GM23338 (cell line): ENCODE results near the gene UTP18. TPM values are rescaled to one million over a fixed set of nuclear protein-coding genes. Genes with fewer than 3 reads are reported as not detected.

ENCODE experiments used
- ATAC-seq: fragments of 200-7000 bp; cut with Tn5 transposase; 3 replicates; pipeline ENCODE4 v1.9.1; 2020
- DNase-seq: peaks from one replicate; pipeline ENCODE4 v3.0.0-alpha.2; 2015; ENCODE audit warnings: low spot score
- H2AFZ ChIP-seq: fragments of 200-600 bp; sonication (generic); 2 replicates; pipeline ENCODE4 v1.8.0; 2016; ENCODE audit warnings: antibody characterized with exemption, mild to moderate bottlenecking, moderate library complexity
- H3F3A ChIP-seq: fragments of 200-600 bp; sonication (generic); replicated peaks from 2 replicates; pipeline ENCODE4 v1.8.0; 2017; ENCODE audit warnings: antibody characterized with exemption, mixed run types, low read depth
- H3K27ac ChIP-seq: fragments of 200-600 bp; sonication (generic); 2 replicates; pipeline ENCODE4 v1.6.1; 2016; ENCODE audit warnings: low read depth
- H3K27me3 ChIP-seq: fragments of 200-600 bp; sonication (generic); 2 replicates; pipeline ENCODE4 v1.8.0; 2016; ENCODE audit warnings: mild to moderate bottlenecking, mixed run types, moderate library complexity; ENCODE audit not compliant: insufficient read depth
- H3K36me3 ChIP-seq: fragments of 200-600 bp; sonication (generic); 2 replicates; pipeline ENCODE4 v1.8.0; 2016; ENCODE audit warnings: mild to moderate bottlenecking; ENCODE audit not compliant: insufficient read depth
- H3K4me1 ChIP-seq: fragments of 200-600 bp; sonication (generic); 2 replicates; pipeline ENCODE4 v1.8.0; 2016; ENCODE audit warnings: mild to moderate bottlenecking, moderate library complexity; ENCODE audit not compliant: insufficient read depth
- H3K4me2 ChIP-seq: fragments of 200-600 bp; sonication (generic); 2 replicates; pipeline ENCODE4 v1.7.1; 2017; ENCODE audit warnings: mixed run types
- H3K4me3 ChIP-seq: fragments of 200-600 bp; sonication (generic); 2 replicates; pipeline ENCODE4 v1.6.1; 2016; ENCODE audit warnings: mixed run types
- H3K79me2 ChIP-seq: fragments of 200-600 bp; sonication (generic); replicated peaks from 2 replicates; pipeline ENCODE4 v1.8.0; 2017; ENCODE audit warnings: mild to moderate bottlenecking; ENCODE audit not compliant: insufficient read depth
- H3K9me2 ChIP-seq: fragments of 200-600 bp; sonication (generic); 2 replicates; pipeline ENCODE4 v1.8.0; 2017; ENCODE audit not compliant: insufficient read depth
- H4K20me1 ChIP-seq: fragments of 200-600 bp; sonication (generic); replicated peaks from 2 replicates; pipeline ENCODE4 v1.8.0; 2017; ENCODE audit warnings: mild to moderate bottlenecking; ENCODE audit not compliant: insufficient read depth
- H3K27ac Mint-ChIP-seq: 2 replicates; pipeline ENCODE4 v1.8.0; 2020; ENCODE audit warnings: inconsistent platforms, mild to moderate bottlenecking, moderate library complexity, mixed read lengths
- H3K27me3 Mint-ChIP-seq: 3 replicates; pipeline ENCODE4 v1.8.0; 2022; ENCODE audit warnings: low read depth, mild to moderate bottlenecking, moderate library complexity, mixed read lengths, inconsistent platforms; ENCODE audit not compliant: insufficient read depth, poor library complexity
- H3K36me3 Mint-ChIP-seq: 3 replicates; pipeline ENCODE4 v1.8.0; 2021; ENCODE audit warnings: low read depth, mild to moderate bottlenecking, inconsistent platforms, moderate library complexity, mixed read lengths
- H3K4me1 Mint-ChIP-seq: 3 replicates; pipeline ENCODE4 v1.8.0; 2020; ENCODE audit warnings: mild to moderate bottlenecking, inconsistent platforms, mixed read lengths
- H3K4me3 Mint-ChIP-seq: 3 replicates; pipeline ENCODE4 v1.8.0; 2021; ENCODE audit warnings: moderate library complexity, mild to moderate bottlenecking, inconsistent platforms, mixed read lengths
- H3K9me3 Mint-ChIP-seq: 3 replicates; pipeline ENCODE4 v1.8.0; 2020; ENCODE audit warnings: moderate library complexity, mild to moderate bottlenecking, inconsistent platforms, mixed read lengths
- CREB1 ChIP-seq: fragments of 250-450 bp; sonication (Bioruptor Pico); IDR thresholded peaks from 2 replicates; pipeline ENCODE4 v1.5.0; 2020; ENCODE audit warnings: low read depth, mild to moderate bottlenecking, moderate library complexity
- CTCF ChIP-seq, 2 experiments: fragments of 200-600 bp in 1 of 2; sonication (generic) in 1 of 2; conservative IDR thresholded peaks; 2 replicates each; pipeline versions ENCODE4 v1.5.1 to v1.6.1; 2016 to 2017; ENCODE audit warnings: antibody characterized with exemption in 2 of 2, low read depth in 2 of 2, mild to moderate bottlenecking in 2 of 2, moderate library complexity in 1 of 2
- ETS1 ChIP-seq: IDR thresholded peaks from 2 replicates; pipeline ENCODE4 v1.6.1; 2016; ENCODE audit warnings: antibody characterized with exemption
- EZH2 ChIP-seq: fragments of 200-600 bp; sonication (generic); IDR thresholded peaks from one replicate; pipeline ENCODE4 v1.8.0; 2017; ENCODE audit warnings: antibody characterized with exemption, mild to moderate bottlenecking, low read depth; ENCODE audit not compliant: unreplicated experiment
- EZH2phosphoT487 ChIP-seq: fragments of 200-600 bp; sonication (generic); IDR thresholded peaks from one replicate; pipeline ENCODE4 v1.8.1; 2018; ENCODE audit warnings: antibody characterized with exemption; ENCODE audit not compliant: unreplicated experiment
- JUNB ChIP-seq: IDR thresholded peaks from one replicate; pipeline ENCODE4 v1.6.1; 2016; ENCODE audit warnings: antibody characterized with exemption; ENCODE audit not compliant: unreplicated experiment
- NANOG ChIP-seq: IDR thresholded peaks from 2 replicates; pipeline ENCODE4 v1.6.1; 2016; ENCODE audit warnings: antibody characterized with exemption, borderline replicate concordance
- POLR2AphosphoS5 ChIP-seq: IDR thresholded peaks from 2 replicates; pipeline ENCODE4 v1.6.1; 2016; ENCODE audit warnings: antibody characterized with exemption, low read depth
- STAT1 ChIP-seq: IDR thresholded peaks from one replicate; pipeline ENCODE4 v1.6.1; 2016; ENCODE audit warnings: antibody characterized with exemption; ENCODE audit not compliant: unreplicated experiment
- ZNF114 ChIP-seq: fragments of 250-450 bp; sonication (Bioruptor Pico); IDR thresholded peaks from 2 replicates; pipeline ENCODE4 v1.5.0; 2020; ENCODE audit warnings: mild to moderate bottlenecking, moderate library complexity
- ZNF331 ChIP-seq: fragments of 250-450 bp; sonication (Bioruptor Pico); IDR thresholded peaks from 2 replicates; pipeline ENCODE4 v1.5.0; 2020; ENCODE audit warnings: low read depth, mild to moderate bottlenecking, moderate library complexity
- polyA plus RNA-seq: library from polyadenylated mRNA; unstranded; fragments of >200 nt; fragmentation: Nextera tagmentation; extraction: Ambion mirVana; gene quantifications from 2 replicates; pipeline ENCODE4 v1.2.1, GENCODE V29; 2016
- total RNA-seq: library from RNA; depleted of rRNA; stranded (reverse); fragments of >200 nt; shearing (Covaris generic); gene quantifications from 2 replicates; pipeline ENCODE4 v1.2.3, GENCODE V29; 2014
- TF ChIP-seq, protein P1 (sequence below): fragments of 250-450 bp; sonication (Bioruptor Pico); IDR thresholded peaks from 2 replicates; pipeline ENCODE4 v1.5.0; 2020; ENCODE audit warnings: mild to moderate bottlenecking, moderate library complexity
- TF ChIP-seq, protein P2 (sequence below): IDR thresholded peaks from one replicate; pipeline ENCODE4 v1.6.1; 2018; ENCODE audit warnings: antibody characterized with exemption; ENCODE audit not compliant: unreplicated experiment

The UTP18 gene
- total and polyA plus RNA-seq, 2 experiments from 2014 or later, result 79.4 to 87.9 TPM

DNA sequence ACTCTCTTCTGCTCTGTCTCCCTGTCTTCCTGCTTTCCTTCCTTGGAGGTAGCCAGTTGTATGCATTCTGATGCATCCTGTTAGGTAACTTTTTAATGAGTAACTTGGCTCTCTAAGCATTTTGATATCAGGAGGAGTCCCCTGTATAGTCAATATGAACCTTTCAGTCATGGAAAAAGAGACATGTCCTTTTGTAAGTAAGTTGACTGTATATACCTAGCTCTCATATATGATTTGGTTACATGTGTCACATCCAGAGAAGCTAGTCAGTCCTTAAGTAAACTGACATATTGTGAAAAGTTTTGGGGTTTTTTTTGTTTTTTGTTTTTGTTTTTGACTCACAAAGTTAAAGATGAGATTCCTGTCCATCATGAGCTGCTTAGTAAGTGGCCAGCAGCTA is 18.8 kb downstream of the UTP18 start:
- no peak for TF ChIP-seq CREB1 (CRISPR knock-in tag)
- TF ChIP-seq POLR2AphosphoS5, result no peak
- TF ChIP-seq, protein P1, sequence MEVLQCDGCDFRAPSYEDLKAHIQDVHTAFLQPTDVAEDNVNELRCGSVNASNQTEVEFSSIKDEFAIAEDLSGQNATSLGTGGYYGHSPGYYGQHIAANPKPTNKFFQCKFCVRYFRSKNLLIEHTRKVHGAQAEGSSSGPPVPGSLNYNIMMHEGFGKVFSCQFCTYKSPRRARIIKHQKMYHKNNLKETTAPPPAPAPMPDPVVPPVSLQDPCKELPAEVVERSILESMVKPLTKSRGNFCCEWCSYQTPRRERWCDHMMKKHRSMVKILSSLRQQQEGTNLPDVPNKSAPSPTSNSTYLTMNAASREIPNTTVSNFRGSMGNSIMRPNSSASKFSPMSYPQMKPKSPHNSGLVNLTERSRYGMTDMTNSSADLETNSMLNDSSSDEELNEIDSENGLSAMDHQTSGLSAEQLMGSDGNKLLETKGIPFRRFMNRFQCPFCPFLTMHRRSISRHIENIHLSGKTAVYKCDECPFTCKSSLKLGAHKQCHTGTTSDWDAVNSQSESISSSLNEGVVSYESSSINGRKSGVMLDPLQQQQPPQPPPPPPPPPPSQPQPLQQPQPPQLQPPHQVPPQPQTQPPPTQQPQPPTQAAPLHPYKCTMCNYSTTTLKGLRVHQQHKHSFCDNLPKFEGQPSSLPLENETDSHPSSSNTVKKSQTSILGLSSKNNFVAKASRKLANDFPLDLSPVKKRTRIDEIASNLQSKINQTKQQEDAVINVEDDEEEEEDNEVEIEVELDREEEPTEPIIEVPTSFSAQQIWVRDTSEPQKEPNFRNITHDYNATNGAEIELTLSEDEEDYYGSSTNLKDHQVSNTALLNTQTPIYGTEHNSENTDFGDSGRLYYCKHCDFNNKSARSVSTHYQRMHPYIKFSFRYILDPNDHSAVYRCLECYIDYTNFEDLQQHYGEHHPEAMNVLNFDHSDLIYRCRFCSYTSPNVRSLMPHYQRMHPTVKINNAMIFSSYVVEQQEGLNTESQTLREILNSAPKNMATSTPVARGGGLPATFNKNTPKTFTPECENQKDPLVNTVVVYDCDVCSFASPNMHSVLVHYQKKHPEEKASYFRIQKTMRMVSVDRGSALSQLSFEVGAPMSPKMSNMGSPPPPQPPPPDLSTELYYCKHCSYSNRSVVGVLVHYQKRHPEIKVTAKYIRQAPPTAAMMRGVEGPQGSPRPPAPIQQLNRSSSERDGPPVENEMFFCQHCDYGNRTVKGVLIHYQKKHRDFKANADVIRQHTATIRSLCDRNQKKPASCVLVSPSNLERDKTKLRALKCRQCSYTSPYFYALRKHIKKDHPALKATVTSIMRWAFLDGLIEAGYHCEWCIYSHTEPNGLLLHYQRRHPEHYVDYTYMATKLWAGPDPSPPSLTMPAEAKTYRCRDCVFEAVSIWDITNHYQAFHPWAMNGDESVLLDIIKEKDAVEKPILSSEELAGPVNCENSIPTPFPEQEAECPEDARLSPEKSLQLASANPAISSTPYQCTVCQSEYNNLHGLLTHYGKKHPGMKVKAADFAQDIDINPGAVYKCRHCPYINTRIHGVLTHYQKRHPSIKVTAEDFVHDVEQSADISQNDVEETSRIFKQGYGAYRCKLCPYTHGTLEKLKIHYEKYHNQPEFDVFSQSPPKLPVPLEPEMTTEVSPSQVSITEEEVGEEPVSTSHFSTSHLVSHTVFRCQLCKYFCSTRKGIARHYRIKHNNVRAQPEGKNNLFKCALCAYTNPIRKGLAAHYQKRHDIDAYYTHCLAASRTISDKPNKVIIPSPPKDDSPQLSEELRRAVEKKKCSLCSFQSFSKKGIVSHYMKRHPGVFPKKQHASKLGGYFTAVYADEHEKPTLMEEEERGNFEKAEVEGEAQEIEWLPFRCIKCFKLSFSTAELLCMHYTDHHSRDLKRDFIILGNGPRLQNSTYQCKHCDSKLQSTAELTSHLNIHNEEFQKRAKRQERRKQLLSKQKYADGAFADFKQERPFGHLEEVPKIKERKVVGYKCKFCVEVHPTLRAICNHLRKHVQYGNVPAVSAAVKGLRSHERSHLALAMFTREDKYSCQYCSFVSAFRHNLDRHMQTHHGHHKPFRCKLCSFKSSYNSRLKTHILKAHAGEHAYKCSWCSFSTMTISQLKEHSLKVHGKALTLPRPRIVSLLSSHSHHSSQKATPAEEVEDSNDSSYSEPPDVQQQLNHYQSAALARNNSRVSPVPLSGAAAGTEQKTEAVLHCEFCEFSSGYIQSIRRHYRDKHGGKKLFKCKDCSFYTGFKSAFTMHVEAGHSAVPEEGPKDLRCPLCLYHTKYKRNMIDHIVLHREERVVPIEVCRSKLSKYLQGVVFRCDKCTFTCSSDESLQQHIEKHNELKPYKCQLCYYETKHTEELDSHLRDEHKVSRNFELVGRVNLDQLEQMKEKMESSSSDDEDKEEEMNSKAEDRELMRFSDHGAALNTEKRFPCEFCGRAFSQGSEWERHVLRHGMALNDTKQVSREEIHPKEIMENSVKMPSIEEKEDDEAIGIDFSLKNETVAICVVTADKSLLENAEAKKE (CRISPR knock-in tag), result no peak
- no peak for TF ChIP-seq EZH2
- TF ChIP-seq ZNF331 (CRISPR knock-in tag), result no peak
- no peak for TF ChIP-seq NANOG
- TF ChIP-seq STAT1, result no peak
- no peak for TF ChIP-seq CTCF (conservative IDR thresholded peaks at IDR 0.05; ENCODE audit: low read depth in 2 of 2)
- no peak for TF ChIP-seq JUNB
- TF ChIP-seq ZNF114 (CRISPR knock-in tag), result no peak
- TF ChIP-seq EZH2phosphoT487, result no peak
- no peak for TF ChIP-seq ETS1
- TF ChIP-seq, protein P2, sequence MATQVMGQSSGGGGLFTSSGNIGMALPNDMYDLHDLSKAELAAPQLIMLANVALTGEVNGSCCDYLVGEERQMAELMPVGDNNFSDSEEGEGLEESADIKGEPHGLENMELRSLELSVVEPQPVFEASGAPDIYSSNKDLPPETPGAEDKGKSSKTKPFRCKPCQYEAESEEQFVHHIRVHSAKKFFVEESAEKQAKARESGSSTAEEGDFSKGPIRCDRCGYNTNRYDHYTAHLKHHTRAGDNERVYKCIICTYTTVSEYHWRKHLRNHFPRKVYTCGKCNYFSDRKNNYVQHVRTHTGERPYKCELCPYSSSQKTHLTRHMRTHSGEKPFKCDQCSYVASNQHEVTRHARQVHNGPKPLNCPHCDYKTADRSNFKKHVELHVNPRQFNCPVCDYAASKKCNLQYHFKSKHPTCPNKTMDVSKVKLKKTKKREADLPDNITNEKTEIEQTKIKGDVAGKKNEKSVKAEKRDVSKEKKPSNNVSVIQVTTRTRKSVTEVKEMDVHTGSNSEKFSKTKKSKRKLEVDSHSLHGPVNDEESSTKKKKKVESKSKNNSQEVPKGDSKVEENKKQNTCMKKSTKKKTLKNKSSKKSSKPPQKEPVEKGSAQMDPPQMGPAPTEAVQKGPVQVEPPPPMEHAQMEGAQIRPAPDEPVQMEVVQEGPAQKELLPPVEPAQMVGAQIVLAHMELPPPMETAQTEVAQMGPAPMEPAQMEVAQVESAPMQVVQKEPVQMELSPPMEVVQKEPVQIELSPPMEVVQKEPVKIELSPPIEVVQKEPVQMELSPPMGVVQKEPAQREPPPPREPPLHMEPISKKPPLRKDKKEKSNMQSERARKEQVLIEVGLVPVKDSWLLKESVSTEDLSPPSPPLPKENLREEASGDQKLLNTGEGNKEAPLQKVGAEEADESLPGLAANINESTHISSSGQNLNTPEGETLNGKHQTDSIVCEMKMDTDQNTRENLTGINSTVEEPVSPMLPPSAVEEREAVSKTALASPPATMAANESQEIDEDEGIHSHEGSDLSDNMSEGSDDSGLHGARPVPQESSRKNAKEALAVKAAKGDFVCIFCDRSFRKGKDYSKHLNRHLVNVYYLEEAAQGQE, result no peak
- no peak overlapping the region for H3K27ac ChIP-seq
- peaks cover 83% of the 10 kb centered on the region for H3K36me3 ChIP-seq
- Mint-ChIP-seq H3K36me3 (peaks cover 86% of the 10 kb centered on the region), H3K27me3 (no peaks in the 10 kb centered on the region), H3K9me3 (no peaks in the 10 kb centered on the region), H3K4me3 (no peak overlapping the region), H3K4me1 (no peaks in the 10 kb centered on the region), H3K27ac (no peak overlapping the region)
- no peaks in the 10 kb centered on the region for H3F3A ChIP-seq
- H3K79me2 ChIP-seq, result peaks cover 9% of the 10 kb centered on the region; the same call in 1 of the 2 replicates
- H4K20me1 ChIP-seq, result peaks cover 19% of the 10 kb centered on the region; the same call in 1 of the 2 replicates
- no peak overlapping the region for H2AFZ ChIP-seq
- no peaks in the 10 kb centered on the region for H3K27me3 ChIP-seq
- no peak for ATAC-seq
- H3K9me2 ChIP-seq, result no peaks in the 10 kb centered on the region
- H3K4me2 ChIP-seq, result no peak overlapping the region
- no peak for DNase-seq
- H3K4me1 ChIP-seq, result no peaks in the 10 kb centered on the region
- H3K4me3 ChIP-seq, result no peak overlapping the region
